Kidney (tissue), 14 donors: ENCODE results near the gene SGO1. TPM values are rescaled to one million over a fixed set of nuclear protein-coding genes. Genes with fewer than 3 reads are reported as not detected.

Experiments
- DNase-seq, 5 donors: peaks; one replicate each; pipeline ENCODE4 v3.0.0-alpha.2; 2013 to 2020
- FAIRE-seq: peaks from 2 replicates; lab custom pipeline; 2012; peaks lifted over from hg19 to GRCh38; lab: Jason Lieb, UNC
- H3K27ac ChIP-seq, 2 donors: one replicate each; pipeline ENCODE4 v1.7.0; 2013; ENCODE audit warnings: low read depth in 2 of 2, low read length in 2 of 2, inconsistent platforms in 1 of 2
- H3K27me3 ChIP-seq: one replicate; pipeline ENCODE4 v1.7.1; 2013; ENCODE audit warnings: low read length, inconsistent platforms; ENCODE audit not compliant: control insufficient read depth, insufficient read depth
- H3K36me3 ChIP-seq, 3 donors: one replicate each; pipeline versions ENCODE4 v1.7.0 to v1.7.1; 2013; ENCODE audit warnings: low read length in 3 of 3, control low read depth in 1 of 3, inconsistent platforms in 1 of 3; ENCODE audit not compliant: insufficient read depth in 3 of 3, control insufficient read depth in 2 of 3
- H3K4me1 ChIP-seq, 3 donors: one replicate each; pipeline versions ENCODE4 v1.7.0 to v1.7.1; 2013; ENCODE audit warnings: low read length in 3 of 3, inconsistent platforms in 1 of 3, low read depth in 1 of 3; ENCODE audit not compliant: control insufficient read depth in 2 of 3, insufficient read depth in 2 of 3
- H3K4me3 ChIP-seq, 3 donors: one replicate each; pipeline versions ENCODE4 v1.7.0 to v1.8.1; 2013; ENCODE audit warnings: low read length in 3 of 3, control low read depth in 1 of 3, inconsistent platforms in 1 of 3
- H3K9ac ChIP-seq, 3 donors: one replicate each; pipeline versions ENCODE4 v1.7.0 to v1.7.1; 2013; ENCODE audit warnings: low read length in 3 of 3, control low read depth in 1 of 3, inconsistent platforms in 1 of 3
- H3K9me3 ChIP-seq, 3 donors: one replicate each; pipeline versions ENCODE4 v1.7.0 to v1.7.1; 2013; ENCODE audit warnings: low read length in 3 of 3, control low read depth in 1 of 3, inconsistent platforms in 1 of 3; ENCODE audit not compliant: control insufficient read depth in 2 of 3, insufficient read depth in 1 of 3
- intact Hi-C: fragments of 100-400 bp; cut with DNase I; formaldehyde crosslinking; loops from one replicate; pipeline ENCODE4 v1.11.1; 2022
- polyA plus RNA-seq: library from polyadenylated mRNA; stranded (reverse); fragments of 350-450 nt; fragmentation: Illumina TruSeq; extraction: RNeasy Lipid Tissue Mini Kit (QIAGEN cat#74804); gene quantifications from one replicate; pipeline ENCODE4 v1.2.3, GENCODE V29; 2014; ENCODE audit warnings: low read depth, low replicate concordance; ENCODE audit not compliant: insufficient read depth
- total RNA-seq: library from RNA; stranded (reverse); fragmentation: NEBNext Ultra II Directional; extraction: Animal tissue kit (Norgen Biotek cat#: 25700); gene quantifications from one replicate; pipeline ENCODE4 v1.2.1, GENCODE V29; 2021
- TF ChIP-seq, protein P1 (sequence below): IDR thresholded peaks from 3 replicates; pipeline ENCODE4 v1.5.1; 2012; ENCODE audit warnings: mild to moderate bottlenecking, moderate library complexity, borderline replicate concordance; ENCODE audit not compliant: insufficient read depth; ENCODE audit errors: extremely low read depth
- donor health status: control.
- donor health status: control.
- donor health status: control.
- donor health status: control.
- donor health status: control.
- donor health status: DM: yes; HTN: yes; CAD: no.
- donor health status: Normal renal cell carcinoma (clear cell type).

The SGO1 gene
- total and polyA plus RNA-seq, 2 donors from 2014 or later, result 0.37 to 0.72 TPM

DNA sequence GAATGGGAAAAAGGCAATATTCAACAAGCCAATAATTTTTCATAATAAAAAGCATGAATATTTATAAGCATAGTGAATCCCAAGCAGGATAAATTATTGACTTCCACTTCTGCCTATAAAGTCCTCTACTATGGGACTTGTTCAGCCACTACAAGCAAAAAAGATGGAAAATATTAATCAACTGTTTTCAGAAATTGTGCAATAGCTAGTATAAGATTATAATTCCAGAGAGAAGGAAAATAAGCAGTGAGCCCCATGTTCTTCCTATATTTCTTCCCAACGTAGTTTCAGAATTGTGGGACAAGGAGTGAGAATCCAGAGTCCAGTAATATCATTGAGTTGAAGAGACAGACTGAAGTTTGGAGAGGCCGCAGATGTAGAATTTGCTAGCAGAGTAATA lies 24.3 kb downstream of the SGO1 start:
- no peaks in the 10 kb centered on the region for H3K4me1 ChIP-seq
- intact Hi-C loops, result no loop called here
- no peak overlapping the region for H3K27ac ChIP-seq
- TF ChIP-seq, protein P1, sequence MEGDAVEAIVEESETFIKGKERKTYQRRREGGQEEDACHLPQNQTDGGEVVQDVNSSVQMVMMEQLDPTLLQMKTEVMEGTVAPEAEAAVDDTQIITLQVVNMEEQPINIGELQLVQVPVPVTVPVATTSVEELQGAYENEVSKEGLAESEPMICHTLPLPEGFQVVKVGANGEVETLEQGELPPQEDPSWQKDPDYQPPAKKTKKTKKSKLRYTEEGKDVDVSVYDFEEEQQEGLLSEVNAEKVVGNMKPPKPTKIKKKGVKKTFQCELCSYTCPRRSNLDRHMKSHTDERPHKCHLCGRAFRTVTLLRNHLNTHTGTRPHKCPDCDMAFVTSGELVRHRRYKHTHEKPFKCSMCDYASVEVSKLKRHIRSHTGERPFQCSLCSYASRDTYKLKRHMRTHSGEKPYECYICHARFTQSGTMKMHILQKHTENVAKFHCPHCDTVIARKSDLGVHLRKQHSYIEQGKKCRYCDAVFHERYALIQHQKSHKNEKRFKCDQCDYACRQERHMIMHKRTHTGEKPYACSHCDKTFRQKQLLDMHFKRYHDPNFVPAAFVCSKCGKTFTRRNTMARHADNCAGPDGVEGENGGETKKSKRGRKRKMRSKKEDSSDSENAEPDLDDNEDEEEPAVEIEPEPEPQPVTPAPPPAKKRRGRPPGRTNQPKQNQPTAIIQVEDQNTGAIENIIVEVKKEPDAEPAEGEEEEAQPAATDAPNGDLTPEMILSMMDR, result no peak
- no peaks in the 10 kb centered on the region for H3K36me3 ChIP-seq
- H3K4me3 ChIP-seq, result no peak overlapping the region
- DNase-seq (no peak), FAIRE-seq (no peak)
- H3K27me3 ChIP-seq, result no peaks in the 10 kb centered on the region
- no peaks in the 10 kb centered on the region for H3K9me3 ChIP-seq
- H3K9ac ChIP-seq, result no peak overlapping the region

DNA sequence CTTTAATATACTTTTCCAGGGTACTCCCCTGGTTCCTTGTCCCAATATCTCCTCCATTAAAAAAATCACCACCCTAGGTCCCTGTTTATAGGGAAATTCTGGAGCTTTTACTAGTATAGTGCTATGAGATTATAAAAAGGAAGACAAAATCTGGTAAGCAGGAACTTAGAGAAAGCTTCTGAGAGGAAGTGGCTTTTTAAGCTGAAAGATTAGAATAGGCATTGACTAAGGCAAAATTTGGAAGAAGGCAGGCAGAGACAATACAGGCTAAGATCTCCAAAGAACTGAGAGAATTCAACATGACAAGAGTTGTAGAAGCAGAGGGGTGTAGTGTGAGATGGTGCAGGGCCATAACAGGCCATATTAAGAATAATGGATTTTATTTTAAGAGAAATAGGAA lies 25.8 kb downstream of the SGO1 start:
- no peak overlapping the region for H3K27ac ChIP-seq
- no peak overlapping the region for H3K9ac ChIP-seq
- DNase-seq (no peak), FAIRE-seq (no peak)
- no peaks in the 10 kb centered on the region for H3K4me1 ChIP-seq
- TF ChIP-seq, protein P1, result no peak
- intact Hi-C loops, result no loop called here
- no peak overlapping the region for H3K4me3 ChIP-seq
- H3K36me3 ChIP-seq, result no peaks in the 10 kb centered on the region
- no peaks in the 10 kb centered on the region for H3K9me3 ChIP-seq
- no peaks in the 10 kb centered on the region for H3K27me3 ChIP-seq

DNA sequence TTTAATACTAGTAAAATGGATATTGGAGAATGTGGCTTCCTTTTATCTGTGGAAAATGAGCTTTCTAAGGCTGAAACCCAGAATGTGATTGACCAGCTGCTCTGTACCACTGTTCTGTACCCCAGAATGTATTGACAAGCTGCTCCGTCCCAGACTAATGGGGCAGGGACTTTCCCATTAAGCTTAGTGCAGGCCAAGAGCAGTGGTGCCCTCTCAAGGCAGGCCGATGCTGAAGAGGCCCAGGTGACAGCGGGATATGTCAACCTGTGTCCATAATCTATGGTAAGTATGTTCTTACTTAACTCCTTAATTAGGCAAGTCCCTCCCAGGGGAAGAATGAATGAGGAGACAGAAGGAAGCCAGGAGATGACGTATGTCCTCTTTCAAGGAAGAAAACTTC lies 31.1 kb downstream of the SGO1 start:
- H3K9me3 ChIP-seq, result no peaks in the 10 kb centered on the region
- DNase-seq, result no peak
- H3K4me3 ChIP-seq, result no peak overlapping the region
- intact Hi-C loops, result no loop called here
- TF ChIP-seq, protein P1, result no peak
- H3K27ac ChIP-seq, result no peak overlapping the region
- no peaks in the 10 kb centered on the region for H3K36me3 ChIP-seq
- FAIRE-seq, result no peak
- H3K4me1 ChIP-seq, result no peaks in the 10 kb centered on the region
- no peak overlapping the region for H3K9ac ChIP-seq
- H3K27me3 ChIP-seq, result no peaks in the 10 kb centered on the region

DNA sequence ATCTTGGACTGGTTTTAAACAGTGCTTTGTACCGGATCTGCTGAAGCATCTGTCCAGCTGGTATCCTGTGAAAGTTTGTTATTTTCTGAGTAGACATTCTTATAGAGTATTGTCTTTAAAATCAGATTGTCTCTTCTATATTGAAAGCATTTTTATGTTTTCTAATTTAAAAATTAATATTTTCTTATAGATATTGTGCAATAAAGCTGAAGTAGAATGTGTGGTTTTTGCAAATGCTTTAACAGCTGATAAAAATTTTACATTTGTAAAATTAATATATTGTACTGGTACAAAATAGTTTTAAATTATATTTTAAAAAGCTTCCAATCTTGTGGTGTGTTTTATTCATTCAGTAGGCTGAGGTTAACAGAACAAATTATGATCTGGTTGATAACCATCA lies 31.9 kb downstream of the SGO1 start:
- Histone ChIP-seq H3K4me3 (no peak overlapping the region), H3K9me3 (no peaks in the 10 kb centered on the region), H3K27ac (no peak overlapping the region), H3K27me3 (no peaks in the 10 kb centered on the region), H3K9ac (no peak overlapping the region), H3K36me3 (no peaks in the 10 kb centered on the region), H3K4me1 (no peaks in the 10 kb centered on the region)
- FAIRE-seq, result no peak
- intact Hi-C loops, result no loop called here
- no peak for DNase-seq
- TF ChIP-seq, protein P1, result no peak
